HG03457 (cell line): ENCODE data around the gene SRI.
"Not testable (repeated sequence)": the region's sequence is repeated elsewhere in the genome, so short reads cannot be mapped to it uniquely, and the experiment has no call there.

Source experiments
- ATAC-seq: cut with Tn5 transposase; IDR thresholded peaks from one replicate; pipeline ENCODE4 v1.9.1; 2021; ENCODE audit warnings: moderate number of reproducible peaks; ENCODE audit not compliant: unreplicated experiment

SRI gene

DNA sequence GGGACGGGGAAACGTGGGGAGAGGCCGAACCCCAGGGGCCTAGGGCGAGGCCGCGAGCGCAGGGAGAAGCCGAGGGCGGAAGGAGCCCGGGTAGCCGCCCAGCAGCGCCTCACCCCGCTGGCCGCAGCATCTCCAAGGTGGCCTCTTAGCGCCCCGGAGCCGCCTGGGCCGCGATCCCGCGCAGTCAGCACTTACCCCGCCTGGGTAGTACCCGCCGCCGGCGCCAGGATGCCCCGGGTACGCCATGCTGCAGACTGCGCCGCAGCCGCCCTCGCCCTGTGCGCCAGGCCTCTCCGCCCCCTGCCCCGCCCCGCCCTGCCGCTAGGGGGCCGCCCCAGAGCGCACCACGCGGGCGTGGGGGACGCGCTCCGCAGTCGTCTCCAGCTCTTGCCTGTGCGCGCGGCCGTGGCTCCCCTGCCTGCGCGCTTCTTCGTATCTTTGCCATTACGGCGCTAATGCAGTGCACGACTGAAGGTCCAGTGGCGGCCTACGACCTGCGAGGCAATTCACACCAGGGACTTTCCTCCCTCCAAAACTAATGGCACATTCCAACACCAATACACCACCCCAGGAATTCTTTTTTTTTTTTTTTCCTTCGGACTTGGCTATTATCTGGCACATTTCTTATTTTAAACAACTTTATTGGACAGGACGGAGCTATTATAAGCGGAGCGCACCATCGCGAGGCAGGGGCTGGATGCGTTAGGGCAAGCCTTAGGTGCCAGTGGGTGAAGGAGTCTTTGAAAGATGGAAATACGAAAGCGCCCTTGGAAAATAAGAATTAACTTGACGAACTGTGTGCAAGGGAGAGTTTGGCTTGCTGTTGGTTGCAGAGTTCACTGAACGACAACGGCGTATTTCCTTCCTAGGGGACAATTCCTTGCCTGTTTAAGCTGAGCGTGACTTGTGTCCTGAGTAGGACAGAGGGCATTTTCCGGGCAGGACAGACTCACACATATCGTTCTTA is at the start of gene SRI:
Gene SRI (minus strand): TSS at position 258 of the 967 bp plus-strand sequence. CDS start 12 bp downstream, at position 246.
- peak; percentile 47 for ATAC-seq

GRCh38 chr7:88269586-88269985 is 49.7 kb upstream of the SRI start:
- ATAC-seq = no peak

DNA sequence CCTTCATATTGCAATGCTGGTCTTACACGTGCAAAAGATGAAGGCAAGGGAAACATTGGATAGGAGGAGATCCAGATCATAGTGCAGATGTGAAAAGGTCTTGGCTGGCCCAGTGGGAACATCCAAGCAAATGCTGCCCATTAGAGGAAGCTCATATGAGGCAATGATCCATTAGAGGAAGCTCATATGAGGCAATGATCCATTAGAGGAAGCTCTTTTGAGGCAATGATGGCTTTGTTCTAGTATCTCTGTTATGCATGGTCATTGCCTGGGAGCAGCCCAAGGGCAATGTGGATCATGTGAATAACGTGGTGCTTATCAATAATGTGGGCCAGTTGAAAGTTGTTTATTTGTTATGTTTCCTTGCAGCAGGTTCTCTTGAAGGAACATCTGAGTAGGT is 49.0 kb upstream of the SRI start:
- no peak for ATAC-seq

- ATAC-seq = no peak
Observed at GRCh38 chr7:88268051-88268450, 48.2 kb upstream of the SRI start.

DNA sequence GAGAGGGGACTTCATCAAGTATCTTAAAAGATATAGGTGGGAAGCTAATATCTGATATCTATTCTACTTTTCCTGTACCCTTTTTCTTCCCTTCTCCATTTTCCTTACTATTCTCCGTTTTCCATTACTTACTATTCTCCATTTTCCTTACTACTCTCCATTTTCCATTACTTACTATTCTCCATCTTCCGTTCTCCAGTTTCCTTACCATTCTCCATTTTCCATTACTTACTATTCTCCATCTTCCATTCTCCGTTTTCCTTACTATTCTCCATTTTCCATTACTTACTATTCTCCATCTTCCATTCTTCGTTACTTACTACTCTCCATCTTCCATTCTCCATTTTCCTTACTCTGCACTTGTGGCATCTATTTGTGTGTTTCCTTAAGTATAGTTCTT is 47.6 kb upstream of the SRI start:
- no peak for ATAC-seq

GRCh38 chr7:88264987-88265386 is 45.1 kb upstream of the SRI start:
- ATAC-seq = not testable (repeated sequence)

DNA sequence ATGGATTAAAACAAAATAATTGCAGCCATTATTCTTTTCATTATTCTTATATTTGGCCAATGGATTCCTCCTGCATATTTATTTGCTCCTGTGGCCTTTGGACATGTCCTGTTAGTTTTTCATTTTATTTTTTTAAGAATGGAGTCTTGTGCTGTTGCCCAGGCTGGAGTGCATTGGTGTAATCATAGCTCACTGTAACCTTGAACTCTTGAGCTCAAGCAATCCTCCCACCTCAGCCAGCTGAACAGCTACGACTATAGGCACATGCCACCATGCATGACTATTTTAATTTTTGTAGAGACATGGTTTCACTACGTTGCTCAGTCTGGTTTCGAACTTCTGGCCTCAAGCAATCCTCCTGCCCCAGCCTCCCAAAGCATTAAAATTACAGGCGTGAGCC is 42.7 kb upstream of the SRI start:
- no peak for ATAC-seq

GRCh38 chr7:88260719-88261118 is 40.9 kb upstream of the SRI start:
- no peak for ATAC-seq

- no peak for ATAC-seq
Observed at GRCh38 chr7:88259656-88260380, 40.0 kb upstream of the SRI start.

DNA sequence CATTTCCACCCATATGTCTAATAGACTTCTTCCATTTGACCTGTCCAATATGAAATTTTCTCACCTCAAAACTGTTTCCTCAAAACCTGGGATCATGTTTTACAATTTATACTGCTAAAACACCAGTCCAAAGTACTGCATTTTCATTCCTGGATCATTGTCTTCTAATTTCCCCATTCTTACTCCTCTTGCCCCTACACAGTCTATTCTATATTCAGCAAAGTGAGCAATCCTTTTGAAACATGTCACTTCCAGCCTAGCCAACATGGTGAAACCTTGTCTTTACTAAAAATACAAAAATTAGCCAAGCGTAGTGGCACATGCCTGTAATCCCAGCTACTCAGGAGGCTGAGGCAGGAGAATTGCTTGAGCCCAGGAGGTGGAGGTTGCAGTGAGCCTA is 38.5 kb upstream of the SRI start:
- not testable (repeated sequence) for ATAC-seq

- ATAC-seq = no peak
Observed at GRCh38 chr7:88256906-88257305, 37.1 kb upstream of the SRI start.

DNA sequence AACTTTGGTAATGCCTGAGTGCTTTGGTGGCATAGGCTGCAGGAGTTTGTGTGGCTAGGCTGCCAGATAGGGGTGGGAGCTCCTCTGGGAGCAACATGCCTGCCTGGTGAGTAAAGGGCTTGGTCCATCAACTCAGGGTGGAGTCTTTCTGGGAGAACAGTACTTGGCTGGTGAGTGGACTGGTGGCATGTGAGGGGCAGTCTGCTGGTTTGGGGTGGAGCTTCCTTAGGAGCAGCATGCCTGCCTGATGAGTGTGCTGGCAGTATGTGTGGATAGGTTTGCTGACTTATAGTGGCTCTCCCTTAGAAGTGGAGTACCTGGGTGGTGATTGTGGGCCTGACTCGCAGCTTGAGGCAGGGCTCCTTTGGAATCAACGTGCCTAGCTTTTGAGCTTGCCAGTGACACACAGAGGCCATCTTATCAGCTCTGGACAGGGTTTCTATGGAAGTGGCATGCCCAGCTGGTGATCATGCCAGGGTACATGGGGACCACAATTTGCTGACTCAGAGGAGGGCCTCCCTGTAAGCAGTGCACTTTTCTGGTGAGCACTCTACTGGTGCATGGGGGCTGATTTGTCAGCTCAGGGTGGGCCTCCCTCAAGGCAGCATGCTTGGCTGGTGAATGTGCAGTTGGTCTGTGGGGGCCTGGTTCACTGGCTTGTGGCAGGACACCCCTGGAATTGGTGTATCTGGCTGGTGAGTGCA is 35.0 kb upstream of the SRI start:
- ATAC-seq = no peak

GRCh38 chr7:88253640-88254039 is 33.8 kb upstream of the SRI start:
- no peak for ATAC-seq

DNA sequence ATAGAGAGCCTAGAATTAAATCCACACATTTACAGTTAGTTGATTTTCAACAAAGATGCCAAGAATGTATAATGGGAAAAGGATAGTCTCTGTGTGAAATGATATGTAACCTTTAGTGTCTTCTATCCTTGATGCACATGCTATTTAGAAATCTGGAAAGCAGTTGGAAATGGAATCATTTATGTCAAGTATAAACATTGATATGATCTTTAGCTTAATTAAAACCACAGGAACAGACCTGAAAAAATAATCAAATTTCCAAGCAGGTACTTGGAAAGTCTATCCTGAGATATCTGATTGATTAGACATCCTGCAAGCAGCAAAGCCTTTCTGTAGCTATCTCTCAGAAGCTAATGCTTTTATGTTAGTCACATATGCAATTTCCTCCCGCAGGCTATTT is 24.4 kb upstream of the SRI start:
- ATAC-seq = no peak

DNA sequence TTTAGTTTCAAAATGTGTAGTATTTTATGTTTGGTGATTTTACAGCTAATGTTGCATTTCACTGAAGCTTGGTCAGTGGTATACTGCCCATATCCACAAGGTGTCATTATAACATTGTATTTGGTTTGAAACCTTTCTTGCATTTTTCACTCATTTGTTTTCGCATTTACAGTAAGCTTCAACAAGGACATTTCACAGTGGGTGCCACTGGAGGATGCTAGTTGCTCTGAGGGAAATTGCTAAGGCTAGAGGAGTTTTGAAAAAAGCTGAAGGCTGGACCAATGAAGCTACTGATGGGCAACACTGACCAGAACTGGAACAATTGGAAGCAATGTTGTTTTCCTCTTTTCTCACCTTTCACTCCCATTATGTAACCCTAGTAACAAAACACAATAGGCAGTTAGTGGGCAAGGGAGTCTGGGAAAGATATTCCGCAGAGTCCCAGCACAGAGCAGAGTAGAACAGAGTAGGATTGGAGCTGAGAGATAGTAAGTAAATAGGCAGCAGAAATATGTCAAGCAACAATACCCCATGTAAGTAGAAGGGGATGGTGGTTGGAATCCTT is 23.6 kb upstream of the SRI start:
- ATAC-seq = peak; percentile 69

DNA sequence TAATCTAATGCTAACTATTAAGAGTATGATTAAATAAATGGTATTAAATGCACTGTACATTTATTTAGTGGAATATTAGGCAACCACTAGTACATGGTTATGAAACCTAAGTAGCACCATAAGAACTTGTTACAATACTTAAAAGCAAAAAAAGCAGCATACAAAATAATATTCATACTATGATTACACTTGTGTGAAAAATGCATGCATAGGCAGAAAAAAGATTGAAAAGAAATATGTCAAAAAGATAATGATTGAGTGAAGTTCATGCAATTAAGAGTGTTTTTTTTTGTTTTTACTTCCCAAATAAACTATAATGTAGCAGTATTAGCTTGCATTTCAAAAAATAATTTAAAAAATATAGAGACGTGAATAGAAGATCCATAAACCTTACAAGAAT is 20.0 kb upstream of the SRI start:
- ATAC-seq = no peak

DNA sequence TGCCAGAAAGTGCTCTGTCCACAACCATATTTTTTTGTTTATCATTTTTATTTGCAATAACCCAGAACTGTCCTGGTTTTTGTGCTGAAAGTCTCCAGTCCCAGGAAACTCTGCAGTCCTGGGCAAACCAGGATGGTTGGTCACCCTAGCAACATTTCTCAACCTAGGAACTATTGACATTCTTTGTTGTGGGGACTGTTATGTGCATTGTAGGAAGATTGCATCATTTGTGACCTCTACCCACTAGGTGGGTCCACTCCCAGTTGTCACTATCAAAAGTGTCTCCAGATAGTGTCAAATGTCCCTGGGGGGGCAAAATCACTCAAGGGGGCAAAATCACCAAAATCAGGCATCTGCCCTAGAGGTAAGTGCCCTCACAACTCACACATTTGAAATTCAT is 14.0 kb upstream of the SRI start:
- ATAC-seq = no peak

- ATAC-seq = no peak
Observed at GRCh38 chr7:88230646-88231045, 10.8 kb upstream of the SRI start.

GRCh38 chr7:88229302-88229995 is 9.6 kb upstream of the SRI start:
- ATAC-seq = no peak

- no peak for ATAC-seq
Observed at GRCh38 chr7:88226886-88227516, 7.2 kb upstream of the SRI start.
